Stimulated activated CD4-positive, alpha-beta T cell treated with anti-CD3 and anti-CD28 coated beads, Interleukin-4, amount 100 ng/mL, for 24 hours (primary cell): ENCODE measurements around the gene RAB24.
"Not testable (repeated sequence)": the region's sequence is repeated elsewhere in the genome, so short reads cannot be mapped to it uniquely, and the experiment has no call there.

ENCODE experiments used
- DNase-seq: peaks from one replicate; pipeline ENCODE4 v3.0.0-alpha.2; 2020

Gene RAB24

DNA sequence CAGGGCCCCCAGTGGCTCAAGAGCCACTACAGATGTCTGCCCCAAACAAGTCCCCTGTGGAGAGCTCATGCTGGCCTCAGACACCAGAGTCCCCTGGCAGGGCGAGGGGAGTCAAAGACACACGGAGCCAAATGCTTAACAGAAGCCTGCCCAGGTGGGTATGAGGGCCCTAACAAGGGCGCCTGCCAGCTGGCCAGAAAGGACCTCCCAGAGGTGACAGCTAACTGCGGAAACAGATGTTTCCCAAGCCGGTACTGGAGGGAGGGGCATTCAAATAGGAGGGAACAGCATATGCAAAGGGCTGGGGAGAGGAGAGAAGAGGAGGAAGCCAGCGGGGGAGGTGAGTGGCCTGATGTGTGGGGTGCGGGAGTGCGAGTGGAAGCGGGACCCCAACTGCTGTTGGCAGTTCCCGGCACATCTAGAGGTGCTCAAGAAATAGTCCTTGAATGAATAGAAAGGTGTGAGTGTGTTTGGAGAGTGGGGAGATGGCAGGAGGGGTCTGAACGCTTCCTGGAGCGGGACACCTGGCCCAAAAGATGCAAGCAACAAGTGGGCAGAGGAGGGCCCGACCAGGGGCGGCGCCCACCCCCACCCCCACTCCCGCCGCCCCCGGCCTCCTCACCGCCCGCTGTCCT is 7.4 kb upstream of the RAB24 start:
- DNase-seq, result no peak

- no peak for DNase-seq
Observed at GRCh38 chr5:177310332-177310731, 6.8 kb upstream of the RAB24 start.

DNA sequence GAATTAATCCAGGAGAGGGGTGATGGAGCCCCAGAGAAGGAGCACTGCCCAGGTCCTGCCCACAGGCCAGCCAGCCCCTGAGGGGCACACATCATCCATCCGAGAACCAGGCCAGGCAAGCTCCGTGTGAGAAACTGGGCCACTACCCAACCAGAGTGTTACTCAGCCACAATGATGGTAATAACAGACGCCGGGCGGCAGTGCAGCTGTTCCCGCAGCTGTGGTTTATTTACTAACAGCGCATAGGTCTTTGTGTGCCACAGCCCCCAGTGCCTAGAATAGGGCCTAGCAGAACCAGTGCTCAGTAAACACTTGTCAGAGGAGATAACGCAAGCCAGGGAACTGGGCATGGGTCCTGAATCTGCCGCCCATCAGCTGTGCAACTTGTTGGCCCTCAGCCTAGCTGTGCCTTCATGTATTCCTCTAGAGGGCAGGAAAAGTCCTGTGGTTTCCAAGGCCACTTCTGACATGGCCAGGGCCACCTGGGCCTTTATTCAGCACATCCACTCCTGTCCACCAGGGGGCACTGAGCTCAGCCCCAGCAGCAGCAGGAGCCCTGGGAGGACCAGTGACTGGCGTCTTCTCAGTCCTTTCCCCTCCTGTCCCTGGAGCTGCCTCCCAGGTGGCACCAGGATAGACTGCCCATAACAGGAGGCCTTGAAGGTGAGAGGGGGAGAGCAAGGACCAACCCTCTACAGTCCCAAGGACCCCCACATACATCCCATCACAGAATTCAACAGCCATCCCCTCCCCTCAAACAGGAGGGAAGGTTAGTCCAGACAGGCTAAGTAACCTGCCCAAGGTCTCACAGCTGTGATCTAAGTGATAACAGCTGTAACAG is 6.1 kb upstream of the RAB24 start:
- peak; percentile 78 for DNase-seq

GRCh38 chr5:177308740-177309139 is 5.2 kb upstream of the RAB24 start:
- no peak for DNase-seq

DNA sequence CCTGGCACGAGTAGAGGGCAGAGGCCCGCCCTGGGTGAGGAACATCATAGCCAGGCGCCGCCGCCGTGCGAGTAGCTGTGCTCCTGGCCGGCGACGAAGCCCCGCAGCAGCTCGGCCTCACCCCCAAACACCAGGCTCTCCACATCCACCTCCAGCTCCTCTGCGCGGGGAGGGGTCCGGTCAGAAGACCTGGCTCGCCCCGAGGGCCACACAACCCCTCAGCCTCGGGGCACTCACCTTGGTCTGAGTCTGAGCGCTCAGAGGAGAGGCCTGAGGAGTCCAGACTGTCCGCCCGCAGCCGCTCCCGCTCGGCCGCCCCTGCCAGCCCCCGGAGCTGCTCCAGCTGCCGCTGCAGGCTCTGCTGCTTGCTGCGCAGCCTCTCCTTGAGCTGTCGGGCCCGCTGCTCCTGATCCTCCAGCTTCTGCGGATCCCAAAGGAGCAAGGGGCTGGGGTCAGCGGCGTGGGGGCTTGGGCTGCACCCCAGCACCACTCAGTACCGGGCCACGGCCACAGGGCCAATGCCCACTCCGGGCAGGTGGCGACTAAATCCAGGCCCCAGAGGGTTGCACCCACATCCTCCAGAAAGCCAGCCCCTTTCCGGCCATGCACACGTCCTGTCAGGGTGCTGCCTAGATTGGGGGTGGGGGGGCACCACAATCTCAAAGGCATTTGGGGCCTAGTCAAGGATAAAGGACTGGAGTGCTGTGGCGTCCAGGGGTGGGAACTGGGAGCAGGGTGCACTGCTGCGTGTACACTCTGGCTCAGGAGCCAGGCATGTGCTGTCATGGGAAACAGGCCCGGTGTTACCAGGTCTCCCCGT is 4.2 kb upstream of the RAB24 start:
- DNase-seq, result no peak

DNA sequence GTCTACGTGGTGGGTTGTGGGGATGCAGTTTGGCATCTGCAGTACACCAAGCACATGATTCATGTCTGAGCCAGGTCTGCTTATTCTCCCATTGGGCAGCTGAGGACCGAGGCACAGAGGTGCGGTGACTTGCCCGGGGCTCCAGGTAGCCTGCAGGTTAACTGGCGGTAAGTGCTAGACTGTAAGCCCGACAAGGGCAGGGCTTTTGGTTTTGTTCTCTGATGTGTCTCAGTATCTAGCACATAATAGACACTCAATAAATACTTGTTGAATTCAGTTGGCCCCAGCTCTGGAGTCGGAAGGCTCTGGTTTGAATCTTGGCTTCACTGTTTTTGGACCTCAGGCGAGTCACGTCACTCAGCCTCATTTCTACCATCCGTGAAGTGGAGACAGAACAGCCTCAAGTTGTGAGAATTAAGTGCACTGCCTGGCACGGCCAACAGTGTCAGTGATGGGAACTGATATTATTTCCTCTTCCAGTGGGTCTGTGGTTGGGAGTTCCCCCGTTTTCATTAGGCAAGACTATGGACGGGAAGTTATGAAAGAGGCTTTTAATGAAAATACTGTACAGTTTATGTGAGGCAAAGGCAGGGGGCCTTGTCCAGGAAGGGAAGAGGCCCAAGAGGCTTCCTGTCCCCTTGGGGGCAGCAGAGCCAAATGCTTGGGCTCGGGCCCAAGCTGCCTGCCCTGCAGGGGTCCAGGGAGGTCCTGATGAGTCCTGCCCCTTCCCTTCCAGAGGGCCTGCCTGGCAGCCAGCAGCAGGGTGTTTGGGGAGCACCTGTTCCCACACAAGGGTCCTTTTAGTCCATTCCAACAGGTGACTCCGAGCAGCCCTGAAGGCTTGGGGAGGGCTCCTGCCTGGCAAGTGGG is 3.4 kb upstream of the RAB24 start:
- DNase-seq, result no peak

DNA sequence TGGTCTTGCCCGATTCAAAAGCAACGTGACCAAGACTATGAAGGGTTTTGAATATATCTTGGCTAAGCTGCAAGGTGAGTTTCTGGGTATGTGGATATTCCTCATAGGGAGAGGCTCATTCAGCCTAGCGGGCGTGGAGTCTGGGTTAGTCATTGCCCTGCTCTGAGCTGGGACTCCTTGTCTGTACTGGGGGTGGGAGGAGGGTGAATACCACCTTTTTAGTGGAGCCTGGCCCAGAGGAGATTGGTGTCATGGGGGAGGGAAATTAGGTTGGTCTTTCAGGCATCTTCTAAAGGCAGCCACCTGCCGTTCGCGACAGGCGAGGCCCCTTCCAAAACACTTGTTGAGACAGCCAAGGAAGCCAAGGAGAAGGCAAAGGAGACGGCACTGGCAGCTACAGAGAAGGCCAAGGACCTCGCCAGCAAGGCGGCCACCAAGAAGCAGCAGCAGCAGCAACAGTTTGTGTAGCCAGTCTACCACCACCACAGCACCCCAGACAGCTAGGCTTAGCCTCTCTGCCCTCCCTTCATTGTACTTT is 2.7 kb upstream of the RAB24 start:
- not testable (repeated sequence) for DNase-seq

DNA sequence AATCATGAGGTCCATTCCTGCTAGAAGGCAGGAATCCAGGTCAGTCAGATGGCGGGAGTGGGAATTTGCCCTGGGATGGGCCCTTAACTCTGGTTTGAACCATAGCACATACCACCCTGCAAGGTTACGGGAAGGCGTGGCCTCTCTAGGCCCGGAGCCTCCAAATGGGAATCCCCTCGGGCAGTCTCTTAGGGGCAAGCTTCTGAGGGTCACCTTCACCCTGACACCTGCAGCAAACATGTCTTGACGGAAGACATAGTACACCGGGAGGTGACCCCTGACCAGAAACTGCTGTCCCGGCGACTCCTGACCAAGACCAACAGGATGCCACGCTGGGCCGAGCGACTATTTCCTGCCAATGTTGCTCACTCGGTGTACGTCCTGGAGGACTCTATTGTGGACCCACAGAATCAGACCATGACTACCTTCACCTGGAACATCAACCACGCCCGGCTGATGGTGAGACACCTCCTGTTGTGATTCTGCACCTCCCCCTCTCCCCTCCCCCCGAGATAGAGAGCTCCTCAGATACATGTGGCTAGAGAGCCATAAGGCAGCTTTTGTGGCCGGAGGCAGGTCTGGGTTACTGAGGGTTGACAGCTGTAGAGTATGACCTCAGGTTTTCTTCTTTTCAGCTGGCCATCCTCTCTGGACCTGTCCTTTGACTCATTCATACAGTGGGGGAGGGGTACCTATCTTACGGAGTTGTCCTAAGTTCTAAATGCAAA is 1.0 kb upstream of the RAB24 start:
- DNase-seq, result no peak

DNA sequence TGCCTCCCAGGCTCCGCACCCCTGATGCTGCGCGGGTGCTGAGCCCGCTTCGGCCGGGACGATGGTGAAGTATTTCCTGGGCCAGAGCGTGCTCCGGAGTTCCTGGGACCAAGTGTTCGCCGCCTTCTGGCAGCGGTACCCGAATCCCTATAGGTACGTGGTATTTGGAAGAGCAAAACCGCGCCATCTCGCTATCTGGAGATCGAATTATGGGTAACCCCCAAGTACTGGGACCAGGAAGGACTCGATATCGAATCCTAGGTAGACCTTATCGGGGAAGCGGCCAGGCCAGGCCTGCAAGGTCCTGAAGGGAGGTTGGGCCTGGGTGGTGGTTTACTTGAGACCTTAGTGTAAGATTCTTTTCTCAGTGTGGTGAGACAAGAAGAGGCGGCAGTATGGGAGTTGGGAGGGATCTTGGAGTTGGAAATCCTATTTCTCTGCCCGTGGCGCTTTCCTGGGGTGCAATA is 439 bp upstream of the RAB24 start:
- DNase-seq, result no peak

GRCh38 chr5:177302354-177303110 is 987 bp downstream of the RAB24 start:
- DNase-seq, result no peak

- DNase-seq, result no peak
Observed at GRCh38 chr5:177301503-177302165, 1.9 kb downstream of the RAB24 start.

GRCh38 chr5:177300951-177301350 is 2.6 kb downstream of the RAB24 start:
- no peak for DNase-seq

- peak; percentile 44 for DNase-seq
Observed at GRCh38 chr5:177300236-177300880, 3.2 kb downstream of the RAB24 start.

GRCh38 chr5:177299697-177300096 is 3.8 kb downstream of the RAB24 start:
- DNase-seq, result no peak

DNA sequence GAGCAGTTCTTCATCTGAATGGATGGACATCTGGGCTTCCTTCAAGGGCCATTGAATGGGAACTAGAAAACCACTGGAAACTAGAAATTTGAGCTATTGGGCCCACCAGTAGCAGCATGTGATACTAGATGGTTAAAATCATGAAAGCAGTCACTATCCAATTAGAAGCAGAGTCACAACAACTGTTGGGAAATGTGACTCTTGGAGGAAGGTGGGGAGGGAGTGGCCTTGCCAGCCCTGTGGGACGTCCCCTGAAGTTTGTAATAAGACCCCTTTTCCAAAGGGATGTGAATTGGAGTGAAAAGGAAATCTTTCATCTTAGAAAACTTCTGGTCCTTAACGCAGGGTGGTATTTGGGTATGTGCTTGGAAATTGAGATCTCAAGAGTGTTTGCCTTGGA is 5.6 kb downstream of the RAB24 start:
- DNase-seq, result no peak

DNA sequence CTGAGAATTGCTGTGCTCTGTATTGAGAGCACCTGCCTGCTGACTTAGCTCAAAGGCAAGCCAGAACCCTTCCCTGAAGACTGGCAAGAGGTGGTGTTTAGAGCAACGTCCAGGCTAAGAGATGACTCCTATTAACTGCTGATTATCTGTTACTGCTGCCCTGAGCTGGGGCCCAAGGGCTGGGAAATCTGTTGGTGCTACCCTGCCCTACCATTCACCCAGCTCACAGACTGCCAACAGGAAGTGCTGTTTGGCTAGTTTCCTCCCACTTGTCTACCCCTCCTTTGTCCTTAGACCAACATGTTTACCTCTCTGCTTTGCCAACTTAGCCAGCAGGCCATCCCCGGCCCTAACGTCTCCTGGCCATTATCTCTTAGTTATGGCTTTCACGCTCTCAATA is 6.9 kb downstream of the RAB24 start:
- DNase-seq, result no peak

DNA sequence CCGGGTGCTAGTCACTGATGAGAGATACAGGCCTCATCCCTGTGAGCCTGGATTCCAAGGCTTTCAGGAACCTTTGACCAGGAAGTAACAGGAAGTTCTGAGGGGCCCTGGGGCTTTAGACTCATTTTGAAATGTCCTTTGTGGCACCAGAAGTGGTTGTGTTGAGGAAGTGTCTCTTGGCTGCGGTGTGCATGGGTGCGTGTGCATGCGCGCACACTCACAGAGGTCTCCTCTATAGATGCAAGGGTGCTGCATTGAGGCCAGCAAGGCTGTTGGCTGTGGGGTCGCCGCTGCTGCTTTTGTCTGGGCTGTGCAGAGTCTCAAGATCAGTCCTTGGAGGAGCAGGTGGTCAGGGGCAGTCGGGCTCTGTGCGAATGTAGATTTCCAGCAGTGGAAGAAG is 7.6 kb downstream of the RAB24 start:
- DNase-seq, result no peak

GRCh38 chr5:177294632-177295031 is 8.9 kb downstream of the RAB24 start:
- no peak for DNase-seq

GRCh38 chr5:177293819-177294581 is 9.5 kb downstream of the RAB24 start:
- no peak for DNase-seq
